Hepatocyte (in vitro differentiated cells): ENCODE results near the gene CD2.

Source experiments
- EZH2 ChIP-seq: fragments of 200-600 bp; sonication (generic); IDR thresholded peaks from 2 replicates; pipeline ENCODE4 v1.6.1; 2016; ENCODE audit warnings: antibody characterized with exemption, mild to moderate bottlenecking, borderline replicate concordance
- TF ChIP-seq, protein P1 (sequence below): fragments of 200-600 bp; sonication (generic); IDR thresholded peaks from 2 replicates; pipeline ENCODE4 v1.5.1; 2016; ENCODE audit warnings: antibody characterized with exemption, mild to moderate bottlenecking; ENCODE audit not compliant: poor library complexity

DNA sequence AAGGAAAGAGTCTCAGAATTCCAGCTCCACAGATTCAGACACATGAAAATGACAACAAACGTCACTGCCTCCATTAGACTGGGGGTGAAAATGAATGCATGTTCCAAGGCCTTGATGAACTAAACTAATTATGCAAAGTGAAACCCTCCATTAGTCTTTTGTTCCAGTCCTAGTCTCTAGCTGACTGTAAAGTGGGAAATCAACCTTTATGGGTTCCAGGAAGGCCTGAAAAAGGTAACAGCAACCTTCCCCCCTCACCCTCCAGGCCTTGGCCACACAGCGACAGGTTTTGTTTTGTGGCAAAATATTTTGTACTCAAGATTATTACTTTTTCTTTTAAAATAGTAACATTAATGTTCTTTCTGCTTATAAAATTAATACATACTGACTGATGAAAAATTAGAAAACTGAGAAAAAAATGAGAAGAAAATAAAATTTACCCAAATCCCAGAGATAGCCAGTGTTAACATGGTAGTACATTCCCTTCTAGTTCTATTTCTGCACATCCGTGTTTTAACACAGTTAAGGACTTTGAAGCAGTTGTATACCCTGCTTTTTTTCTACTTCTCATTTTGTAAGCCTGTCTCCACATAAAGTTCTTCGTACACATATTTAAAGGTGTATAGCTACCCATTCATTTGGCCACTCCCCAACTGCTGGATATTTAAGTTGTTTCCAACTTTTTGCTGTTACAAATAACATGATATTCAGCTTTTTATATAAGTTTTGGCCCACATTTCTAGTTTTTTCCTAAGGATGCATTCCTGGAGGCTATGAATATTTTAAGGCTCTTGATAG lies 60.9 kb downstream of the CD2 start:
- TF ChIP-seq, protein P1, sequence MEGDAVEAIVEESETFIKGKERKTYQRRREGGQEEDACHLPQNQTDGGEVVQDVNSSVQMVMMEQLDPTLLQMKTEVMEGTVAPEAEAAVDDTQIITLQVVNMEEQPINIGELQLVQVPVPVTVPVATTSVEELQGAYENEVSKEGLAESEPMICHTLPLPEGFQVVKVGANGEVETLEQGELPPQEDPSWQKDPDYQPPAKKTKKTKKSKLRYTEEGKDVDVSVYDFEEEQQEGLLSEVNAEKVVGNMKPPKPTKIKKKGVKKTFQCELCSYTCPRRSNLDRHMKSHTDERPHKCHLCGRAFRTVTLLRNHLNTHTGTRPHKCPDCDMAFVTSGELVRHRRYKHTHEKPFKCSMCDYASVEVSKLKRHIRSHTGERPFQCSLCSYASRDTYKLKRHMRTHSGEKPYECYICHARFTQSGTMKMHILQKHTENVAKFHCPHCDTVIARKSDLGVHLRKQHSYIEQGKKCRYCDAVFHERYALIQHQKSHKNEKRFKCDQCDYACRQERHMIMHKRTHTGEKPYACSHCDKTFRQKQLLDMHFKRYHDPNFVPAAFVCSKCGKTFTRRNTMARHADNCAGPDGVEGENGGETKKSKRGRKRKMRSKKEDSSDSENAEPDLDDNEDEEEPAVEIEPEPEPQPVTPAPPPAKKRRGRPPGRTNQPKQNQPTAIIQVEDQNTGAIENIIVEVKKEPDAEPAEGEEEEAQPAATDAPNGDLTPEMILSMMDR, result no peak
- TF ChIP-seq EZH2, result no peak
